Measurements from ENCODE around the gene PRKN. TPM values are rescaled to one million over a fixed set of nuclear protein-coding genes. Genes with fewer than 3 reads are reported as not detected.

The PRKN gene
- total RNA-seq, 1 experiment from 2014 or later = 2.0 TPM

DNA sequence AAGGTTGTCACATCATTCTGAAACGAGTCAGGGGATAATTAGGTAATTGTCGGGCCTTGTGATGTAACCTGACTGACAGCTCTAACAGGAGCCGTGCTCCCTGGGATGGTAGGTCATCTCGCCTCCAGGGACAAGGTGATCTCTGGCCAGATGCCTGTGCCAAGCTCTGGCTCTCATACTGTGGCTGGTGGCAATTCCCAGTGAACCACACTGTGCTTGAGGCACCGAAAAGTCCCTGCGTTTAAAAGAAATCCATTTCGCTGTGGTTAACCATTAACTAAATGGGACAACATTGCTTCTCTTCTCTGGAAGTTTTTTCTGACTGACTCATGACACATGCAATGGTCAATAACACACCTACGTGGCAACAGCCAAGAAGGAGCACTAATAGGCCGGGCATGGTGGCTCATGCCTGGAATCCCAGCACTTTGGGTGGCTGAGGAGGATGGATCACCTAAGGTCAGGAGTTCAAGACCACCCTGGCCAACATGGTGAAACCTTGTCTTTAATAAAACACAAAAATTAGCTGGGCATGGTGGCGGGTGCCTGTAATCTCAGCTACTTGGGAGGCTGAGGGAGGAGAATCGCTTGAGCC, 669.2 kb downstream of the PRKN start:
- H3K9me3 ChIP-seq (ENCODE audit: control insufficient read depth, low read depth, low read length) = no peaks in the 10 kb centered on the region
- peaks cover 0 to 2% of the 10 kb centered on the region in 2 experiments; a peak in 1 of 5 replicates for H3K9me3 Mint-ChIP-seq
- no peaks in the 10 kb centered on the region for H3K27me3 Mint-ChIP-seq (ENCODE audit: low read depth)
- no peaks in the 10 kb centered on the region for H3K79me2 ChIP-seq (ENCODE audit: insufficient read depth, low read length)
- H2BK12ac ChIP-seq (ENCODE audit: insufficient read length, low read depth, low read length) = no peak overlapping the region
- no peak overlapping the region; the same call in 1 of the 2 replicates for H3K14ac ChIP-seq (ENCODE audit: insufficient read depth, low read length)
- H2BK20ac ChIP-seq (ENCODE audit: low read depth, low read length, poor library complexity, severe bottlenecking) = no peak overlapping the region
- H3K4me1 ChIP-seq (ENCODE audit: insufficient read depth, low read length) = no peaks in the 10 kb centered on the region
- no peak overlapping the region; a peak in 1 of 5 replicates for H3K4me3 Mint-ChIP-seq
- no peak overlapping the region for H3K27ac ChIP-seq (ENCODE audit: insufficient read length, low read depth, low read length)
- H4K20me1 ChIP-seq (ENCODE audit: control insufficient read depth, insufficient read depth, insufficient read length) = no peaks in the 10 kb centered on the region
- H3K27me3 ChIP-seq (ENCODE audit: insufficient read depth, low read length) = no peaks in the 10 kb centered on the region
- no peak overlapping the region for H3K56ac ChIP-seq (ENCODE audit: insufficient read length, low read depth, low read length)
- H3K79me1 ChIP-seq (ENCODE audit: insufficient read depth, low read depth, low read length, poor library complexity, severe bottlenecking) = no peaks in the 10 kb centered on the region
- no peak for DNase-seq
- TF ChIP-seq CTCF (conservative IDR thresholded peaks at IDR 0.05) = no peak
- H4K5ac ChIP-seq (ENCODE audit: insufficient read length, low read depth, low read length) = no peak overlapping the region
- H3K36me3 Mint-ChIP-seq (ENCODE audit: insufficient read depth in 1 of 3, low read depth in 3 of 3) = no peaks in the 10 kb centered on the region
- H3K4me1 Mint-ChIP-seq = peaks cover 13 to 14% of the 10 kb centered on the region in 2 experiments
- H2AK5ac ChIP-seq (ENCODE audit: insufficient read length, low read length) = no peak overlapping the region
- no peak overlapping the region for H4K8ac ChIP-seq (replicated peaks; ENCODE audit: insufficient read length, low read depth, low read length)
- H3K9ac ChIP-seq (ENCODE audit: extremely low read depth, insufficient read length, low read length) = no peak overlapping the region
- H3K23me2 ChIP-seq (ENCODE audit: insufficient read length, low read depth, low read length, poor library complexity, severe bottlenecking) = no peaks in the 10 kb centered on the region
- H4K91ac ChIP-seq (ENCODE audit: insufficient read length, low read depth, low read length) = no peak overlapping the region
- no peak overlapping the region for H3K4me2 ChIP-seq (ENCODE audit: insufficient read depth, insufficient read length, low read length)
- no CpG with 5 or more reads among the region's 11 CpGs for WGBS (ENCODE audit: extremely low coverage, insufficient read length, low lambda C conversion rate)
- H3K4ac ChIP-seq (ENCODE audit: low read depth, low read length) = no peak overlapping the region
- H3K23ac ChIP-seq (ENCODE audit: insufficient read length, low read depth, low read length) = no peak overlapping the region
- no peak overlapping the region for H3K27ac Mint-ChIP-seq
- H3K18ac ChIP-seq (ENCODE audit: insufficient read length, low read depth, low read length) = no peak overlapping the region
- no peak overlapping the region for H2BK15ac ChIP-seq (ENCODE audit: low read depth, low read length)
- no peak overlapping the region for H2BK5ac ChIP-seq (ENCODE audit: insufficient read length, low read length)
- H2BK120ac ChIP-seq (ENCODE audit: low read depth, low read length, poor library complexity, severe bottlenecking) = no peak overlapping the region
- no peak overlapping the region for H3T11ph ChIP-seq (ENCODE audit: low read length)
- H2AFZ ChIP-seq (ENCODE audit: low read length) = no peak overlapping the region
